Activated CD8-positive, alpha-beta memory T cell treated with anti-CD3 and anti-CD28 coated beads for 4 hours (primary cell): Measurements from ENCODE around the gene PPT1.
A peak's percentile ranks its signal among the peaks of the same experiment; 100 is the strongest.
"Not testable (repeated sequence)": the region's sequence is repeated elsewhere in the genome, so short reads cannot be mapped to it uniquely, and the experiment has no call there.

Experiments used
- DNase-seq, 2 donors: peaks; one replicate each; pipeline ENCODE4 v3.0.0-alpha.2; 2020; ENCODE audit warnings: low read depth in 2 of 2

Gene PPT1

GRCh38 chr1:40092706-40093639, 4.1 kb downstream of the PPT1 start:
- no peak for DNase-seq

GRCh38 chr1:40092241-40092640, 4.8 kb downstream of the PPT1 start:
- no peak for DNase-seq

- no peak for DNase-seq
Observed at GRCh38 chr1:40090652-40091355, 6.2 kb downstream of the PPT1 start.

- not testable (repeated sequence) for DNase-seq
Observed at GRCh38 chr1:40084750-40085149, 12.3 kb downstream of the PPT1 start.

- DNase-seq, result no peak
Observed at GRCh38 chr1:40081871-40082270, 15.2 kb downstream of the PPT1 start.

- no peak for DNase-seq
Observed at GRCh38 chr1:40079774-40080400, 17.2 kb downstream of the PPT1 start.

- peak in 1 of 2 donors; percentile 21 for DNase-seq
Observed at GRCh38 chr1:40078512-40079333, 18.3 kb downstream of the PPT1 start.

GRCh38 chr1:40076895-40077312, 20.1 kb downstream of the PPT1 start:
- DNase-seq, result no peak

- DNase-seq, result no peak
Observed at GRCh38 chr1:40075266-40075665, 21.8 kb downstream of the PPT1 start.

GRCh38 chr1:40073062-40073461, 24.0 kb downstream of the PPT1 start:
- DNase-seq, result no peak

- no peak for DNase-seq
Observed at GRCh38 chr1:40072142-40072541, 24.9 kb downstream of the PPT1 start.

GRCh38 chr1:40067851-40068250, 29.2 kb downstream of the PPT1 start:
- DNase-seq, result no peak

- DNase-seq, result no peak
Observed at GRCh38 chr1:40067023-40067422, 30.0 kb downstream of the PPT1 start.

- DNase-seq, result no peak
Observed at GRCh38 chr1:40064797-40065499, 32.1 kb downstream of the PPT1 start.

- no peak for DNase-seq
Observed at GRCh38 chr1:40059960-40060750, 36.9 kb downstream of the PPT1 start.

GRCh38 chr1:40059338-40059959, 37.6 kb downstream of the PPT1 start:
- DNase-seq, result no peak

GRCh38 chr1:40058453-40059337, 38.4 kb downstream of the PPT1 start:
- DNase-seq, result no peak

GRCh38 chr1:40058097-40058452, 39.0 kb downstream of the PPT1 start:
- no peak for DNase-seq
